Measurements from ENCODE around the gene KCTD16.

Gene KCTD16

GRCh38 chr5:144378681-144379080, 208.0 kb downstream of the KCTD16 start:
- TF ChIP-seq TCF4 (CRISPR knock-in tag; IDR thresholded peaks at IDR 0.05; ENCODE audit: borderline replicate concordance) (no peak), ESRRG (CRISPR knock-in tag; IDR thresholded peaks at IDR 0.05) (no peak), ZC3H10 (CRISPR knock-in tag; IDR thresholded peaks at IDR 0.05) (no peak), RARB (CRISPR knock-in tag; IDR thresholded peaks at IDR 0.05) (no peak), ZFP3 (CRISPR knock-in tag; IDR thresholded peaks at IDR 0.05) (no peak)
- TF ChIP-seq, protein P1, sequence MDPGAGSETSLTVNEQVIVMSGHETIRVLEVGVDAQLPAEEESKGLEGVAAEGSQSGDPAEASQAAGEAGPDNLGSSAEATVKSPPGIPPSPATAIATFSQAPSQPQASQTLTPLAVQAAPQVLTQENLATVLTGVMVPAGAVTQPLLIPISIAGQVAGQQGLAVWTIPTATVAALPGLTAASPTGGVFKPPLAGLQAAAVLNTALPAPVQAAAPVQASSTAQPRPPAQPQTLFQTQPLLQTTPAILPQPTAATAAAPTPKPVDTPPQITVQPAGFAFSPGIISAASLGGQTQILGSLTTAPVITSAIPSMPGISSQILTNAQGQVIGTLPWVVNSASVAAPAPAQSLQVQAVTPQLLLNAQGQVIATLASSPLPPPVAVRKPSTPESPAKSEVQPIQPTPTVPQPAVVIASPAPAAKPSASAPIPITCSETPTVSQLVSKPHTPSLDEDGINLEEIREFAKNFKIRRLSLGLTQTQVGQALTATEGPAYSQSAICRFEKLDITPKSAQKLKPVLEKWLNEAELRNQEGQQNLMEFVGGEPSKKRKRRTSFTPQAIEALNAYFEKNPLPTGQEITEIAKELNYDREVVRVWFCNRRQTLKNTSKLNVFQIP (CRISPR knock-in tag; IDR thresholded peaks at IDR 0.05; ENCODE audit: borderline replicate concordance, low read depth), result no peak
- no peak for ATAC-seq

DNA sequence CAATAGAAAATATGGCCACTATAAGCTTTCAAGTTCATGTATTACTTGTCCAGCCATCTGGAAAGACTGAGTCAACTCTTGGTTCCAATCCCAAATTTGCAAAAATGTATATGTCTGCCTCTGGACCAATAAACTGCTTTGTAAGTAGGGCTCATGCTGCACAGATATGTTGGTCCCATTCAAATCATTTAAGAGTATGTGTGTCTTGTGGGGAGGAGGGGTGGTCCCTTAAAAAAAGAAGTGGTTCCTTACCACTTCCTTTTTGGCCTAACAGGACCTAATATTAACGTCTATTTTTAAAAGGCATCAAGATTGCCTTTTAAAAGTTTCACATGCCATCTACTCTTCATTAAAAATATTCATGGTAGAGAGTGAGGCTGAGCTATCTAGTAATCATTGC, 214.9 kb downstream of the KCTD16 start:
- TF ChIP-seq, protein P1 (CRISPR knock-in tag; IDR thresholded peaks at IDR 0.05; ENCODE audit: borderline replicate concordance, low read depth), result no peak
- TF ChIP-seq TCF4 (CRISPR knock-in tag; IDR thresholded peaks at IDR 0.05; ENCODE audit: borderline replicate concordance), result no peak
- TF ChIP-seq, protein P2, sequence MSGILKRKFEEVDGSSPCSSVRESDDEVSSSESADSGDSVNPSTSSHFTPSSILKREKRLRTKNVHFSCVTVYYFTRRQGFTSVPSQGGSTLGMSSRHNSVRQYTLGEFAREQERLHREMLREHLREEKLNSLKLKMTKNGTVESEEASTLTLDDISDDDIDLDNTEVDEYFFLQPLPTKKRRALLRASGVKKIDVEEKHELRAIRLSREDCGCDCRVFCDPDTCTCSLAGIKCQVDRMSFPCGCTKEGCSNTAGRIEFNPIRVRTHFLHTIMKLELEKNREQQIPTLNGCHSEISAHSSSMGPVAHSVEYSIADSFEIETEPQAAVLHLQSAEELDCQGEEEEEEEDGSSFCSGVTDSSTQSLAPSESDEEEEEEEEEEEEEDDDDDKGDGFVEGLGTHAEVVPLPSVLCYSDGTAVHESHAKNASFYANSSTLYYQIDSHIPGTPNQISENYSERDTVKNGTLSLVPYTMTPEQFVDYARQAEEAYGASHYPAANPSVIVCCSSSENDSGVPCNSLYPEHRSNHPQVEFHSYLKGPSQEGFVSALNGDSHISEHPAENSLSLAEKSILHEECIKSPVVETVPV (CRISPR knock-in tag; IDR thresholded peaks at IDR 0.05), result no peak
- no peak for TF ChIP-seq BACH2 (CRISPR knock-in tag; IDR thresholded peaks at IDR 0.05; ENCODE audit: borderline replicate concordance)
- no peak for TF ChIP-seq ZNF70 (CRISPR knock-in tag; IDR thresholded peaks at IDR 0.05)
- TF ChIP-seq ZFP30 (CRISPR knock-in tag; IDR thresholded peaks at IDR 0.05), result no peak
- TF ChIP-seq SNAI2 (CRISPR knock-in tag; IDR thresholded peaks at IDR 0.05), result no peak
- no peak for TF ChIP-seq PPARA (CRISPR knock-in tag; IDR thresholded peaks at IDR 0.05; ENCODE audit: borderline replicate concordance)
- TF ChIP-seq ISL1 (CRISPR knock-in tag; IDR thresholded peaks at IDR 0.05), result no peak
- TF ChIP-seq OSR1 (CRISPR knock-in tag; IDR thresholded peaks at IDR 0.05), result no peak
- TF ChIP-seq ZC3H10 (CRISPR knock-in tag; IDR thresholded peaks at IDR 0.05), result no peak
- no peak for ATAC-seq

DNA sequence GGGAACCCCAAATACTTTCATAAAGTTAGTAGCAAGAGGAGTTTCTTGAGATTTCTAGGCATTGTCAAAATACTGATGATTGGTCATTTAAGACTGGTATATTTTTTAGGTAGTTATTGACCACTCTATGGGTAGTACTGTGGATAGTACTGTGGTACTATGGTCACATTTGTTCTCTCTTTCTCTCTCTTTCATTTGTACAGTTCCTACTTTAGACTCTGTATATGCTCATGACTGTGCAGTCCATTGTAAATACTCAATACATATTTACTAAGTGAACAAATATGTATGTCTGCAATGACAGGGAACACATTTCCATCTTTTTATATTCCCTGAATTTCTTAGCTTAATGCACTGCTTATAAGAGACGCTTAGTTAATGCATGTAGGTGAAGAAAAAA, 215.6 kb downstream of the KCTD16 start:
- no peak for ATAC-seq
- TF ChIP-seq CSDC2 (CRISPR knock-in tag; IDR thresholded peaks at IDR 0.05) (no peak), ZC3H10 (CRISPR knock-in tag; IDR thresholded peaks at IDR 0.05) (no peak), SNAI2 (CRISPR knock-in tag; IDR thresholded peaks at IDR 0.05) (no peak), TSHZ2 (CRISPR knock-in tag; IDR thresholded peaks at IDR 0.05) (no peak), ZNF70 (CRISPR knock-in tag; IDR thresholded peaks at IDR 0.05) (no peak), GLIS3 (CRISPR knock-in tag; IDR thresholded peaks at IDR 0.05) (no peak), TCF4 (CRISPR knock-in tag; IDR thresholded peaks at IDR 0.05; ENCODE audit: borderline replicate concordance) (no peak), PATZ1 (CRISPR knock-in tag; IDR thresholded peaks at IDR 0.05; ENCODE audit: borderline replicate concordance) (no peak), ZFP3 (CRISPR knock-in tag; IDR thresholded peaks at IDR 0.05) (no peak), ESRRG (CRISPR knock-in tag; IDR thresholded peaks at IDR 0.05) (no peak), BACH2 (CRISPR knock-in tag; IDR thresholded peaks at IDR 0.05; ENCODE audit: borderline replicate concordance) (no peak), ISL1 (CRISPR knock-in tag; IDR thresholded peaks at IDR 0.05) (no peak), PPARA (CRISPR knock-in tag; IDR thresholded peaks at IDR 0.05; ENCODE audit: borderline replicate concordance) (no peak), CREB5 (CRISPR knock-in tag; IDR thresholded peaks at IDR 0.05; ENCODE audit: low read depth) (no peak), OSR1 (CRISPR knock-in tag; IDR thresholded peaks at IDR 0.05) (no peak), ZNF8 (CRISPR knock-in tag; IDR thresholded peaks at IDR 0.05) (no peak), ZNF565 (CRISPR knock-in tag; conservative IDR thresholded peaks at IDR 0.05; ENCODE audit: low read depth) (no peak)
- TF ChIP-seq, protein P2 (CRISPR knock-in tag; IDR thresholded peaks at IDR 0.05), result no peak
- TF ChIP-seq, protein P1 (CRISPR knock-in tag; IDR thresholded peaks at IDR 0.05; ENCODE audit: borderline replicate concordance, low read depth), result no peak
